Measurements from ENCODE around the gene ADSS2.

DNA sequence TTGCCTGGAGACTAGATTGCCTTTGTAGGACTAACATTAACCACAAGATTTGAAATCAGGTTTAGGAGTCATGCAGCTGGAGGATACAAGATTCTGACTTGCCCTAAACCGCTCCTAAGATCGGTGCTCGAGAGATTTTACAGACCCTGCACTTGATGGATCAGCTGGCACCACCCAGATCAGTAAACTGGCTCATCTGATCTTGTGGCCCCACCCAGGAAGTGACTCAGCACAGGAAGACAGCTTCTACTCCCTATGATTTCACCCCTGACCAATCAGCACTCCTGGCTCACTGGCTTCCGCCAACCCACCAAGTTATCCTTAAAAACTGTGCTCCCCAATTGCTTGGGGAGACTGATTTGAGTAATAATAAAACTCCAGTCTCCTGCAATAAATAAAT, 8.5 kb upstream of the ADSS2 start:
- TF ChIP-seq, protein P1, sequence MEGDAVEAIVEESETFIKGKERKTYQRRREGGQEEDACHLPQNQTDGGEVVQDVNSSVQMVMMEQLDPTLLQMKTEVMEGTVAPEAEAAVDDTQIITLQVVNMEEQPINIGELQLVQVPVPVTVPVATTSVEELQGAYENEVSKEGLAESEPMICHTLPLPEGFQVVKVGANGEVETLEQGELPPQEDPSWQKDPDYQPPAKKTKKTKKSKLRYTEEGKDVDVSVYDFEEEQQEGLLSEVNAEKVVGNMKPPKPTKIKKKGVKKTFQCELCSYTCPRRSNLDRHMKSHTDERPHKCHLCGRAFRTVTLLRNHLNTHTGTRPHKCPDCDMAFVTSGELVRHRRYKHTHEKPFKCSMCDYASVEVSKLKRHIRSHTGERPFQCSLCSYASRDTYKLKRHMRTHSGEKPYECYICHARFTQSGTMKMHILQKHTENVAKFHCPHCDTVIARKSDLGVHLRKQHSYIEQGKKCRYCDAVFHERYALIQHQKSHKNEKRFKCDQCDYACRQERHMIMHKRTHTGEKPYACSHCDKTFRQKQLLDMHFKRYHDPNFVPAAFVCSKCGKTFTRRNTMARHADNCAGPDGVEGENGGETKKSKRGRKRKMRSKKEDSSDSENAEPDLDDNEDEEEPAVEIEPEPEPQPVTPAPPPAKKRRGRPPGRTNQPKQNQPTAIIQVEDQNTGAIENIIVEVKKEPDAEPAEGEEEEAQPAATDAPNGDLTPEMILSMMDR (IDR thresholded peaks at IDR 0.05 in 4 of 5, conservative IDR thresholded peaks at IDR 0.05 in 1 of 5), result no peak
- no peak for TF ChIP-seq POLR2A (IDR thresholded peaks at IDR 0.05)
